NCI-H2196 (cell line): ENCODE results near the gene CAVIN4.

Experiments used
- DNase-seq: peaks from one replicate; lab custom pipeline; 2025; ENCODE audit not compliant: unreplicated experiment; lab: John Stamatoyannopoulos, UW

The CAVIN4 gene

GRCh38 chr9:100577776-100578448 is at the start of gene CAVIN4:
Gene CAVIN4 (plus strand): TSS chr9:100578079. CDS start chr9:100578144, 65 bp downstream.
- DNase-seq, result no peak

GRCh38 chr9:100534401-100534800 is 43.5 kb upstream of the CAVIN4 start:
- no peak for DNase-seq

- DNase-seq, result no peak
These were observed 37.6 kb upstream of the CAVIN4 start for GRCh38 chr9:100540327-100540726.

- DNase-seq, result no peak
These were observed 28.8 kb upstream of the CAVIN4 start for GRCh38 chr9:100549048-100549447.

- DNase-seq, result no peak
These were observed 22.9 kb upstream of the CAVIN4 start for GRCh38 chr9:100554935-100555401.

GRCh38 chr9:100555471-100555870 is 22.4 kb upstream of the CAVIN4 start:
- no peak for DNase-seq

- no peak for DNase-seq
These were observed 20.8 kb upstream of the CAVIN4 start for GRCh38 chr9:100557053-100557452.

GRCh38 chr9:100561256-100561655 is 16.6 kb upstream of the CAVIN4 start:
- DNase-seq, result no peak

GRCh38 chr9:100567856-100568255 is 10.0 kb upstream of the CAVIN4 start:
- DNase-seq, result no peak

- no peak for DNase-seq
These were observed 4.1 kb upstream of the CAVIN4 start for GRCh38 chr9:100573655-100574260.

GRCh38 chr9:100575006-100575405 is 2.9 kb upstream of the CAVIN4 start:
- DNase-seq, result no peak

GRCh38 chr9:100575765-100576386 is 2.0 kb upstream of the CAVIN4 start:
- DNase-seq, result no peak

- no peak for DNase-seq
These were observed 731 bp downstream of the CAVIN4 start for GRCh38 chr9:100578610-100579009.

GRCh38 chr9:100579665-100580064 is 1.8 kb downstream of the CAVIN4 start:
- no peak for DNase-seq

GRCh38 chr9:100580257-100580656 is 2.4 kb downstream of the CAVIN4 start:
- no peak for DNase-seq

- no peak for DNase-seq
These were observed 3.2 kb downstream of the CAVIN4 start for GRCh38 chr9:100581081-100581480.

GRCh38 chr9:100581661-100582060 is 3.8 kb downstream of the CAVIN4 start:
- no peak for DNase-seq

- no peak for DNase-seq
These were observed 5.3 kb downstream of the CAVIN4 start for GRCh38 chr9:100583014-100583802.

- DNase-seq, result no peak
These were observed 7.1 kb downstream of the CAVIN4 start for GRCh38 chr9:100584951-100585350.

- DNase-seq, result no peak
These were observed 8.2 kb downstream of the CAVIN4 start for GRCh38 chr9:100586093-100586492.

GRCh38 chr9:100587375-100587774 is 9.5 kb downstream of the CAVIN4 start:
- DNase-seq, result no peak
